DOHH2 (cell line): ENCODE measurements around the gene ROR1.

ENCODE experiments used
- H3F3A ChIP-seq: fragments of 200-600 bp; sonication (generic), shearing (Covaris generic); 2 replicates; pipeline ENCODE4 v1.6.0; 2016; ENCODE audit warnings: antibody characterized with exemption, mild to moderate bottlenecking; ENCODE audit not compliant: control insufficient read depth, insufficient read depth
- H3K27ac ChIP-seq: fragments of 200-600 bp; sonication (generic); 2 replicates; pipeline ENCODE4 v1.5.1; 2014; ENCODE audit warnings: low read depth, mild to moderate bottlenecking, low read length, moderate library complexity
- H3K27me3 ChIP-seq: fragments of 200-600 bp; sonication (generic); 2 replicates; pipeline ENCODE4 v1.6.1; 2014; ENCODE audit warnings: mild to moderate bottlenecking, low read length, mixed read lengths; ENCODE audit not compliant: control insufficient read depth
- H3K36me3 ChIP-seq: fragments of 200-600 bp; sonication (generic); 2 replicates; pipeline ENCODE4 v1.6.1; 2014; ENCODE audit warnings: mild to moderate bottlenecking, low read length, moderate library complexity, mixed read lengths; ENCODE audit not compliant: control insufficient read depth
- H3K4me1 ChIP-seq: fragments of 200-600 bp; sonication (generic); 2 replicates; pipeline ENCODE4 v1.6.1; 2014; ENCODE audit warnings: mild to moderate bottlenecking, low read length, mixed read lengths; ENCODE audit not compliant: control insufficient read depth
- H3K4me2 ChIP-seq: fragments of 200-600 bp; sonication (generic); 2 replicates; pipeline ENCODE4 v1.6.0; 2014; ENCODE audit warnings: mild to moderate bottlenecking, low read length, moderate library complexity
- H3K4me3 ChIP-seq: fragments of 200-600 bp; sonication (generic); 2 replicates; pipeline ENCODE4 v1.5.1; 2014; ENCODE audit warnings: mild to moderate bottlenecking, low read length, mixed read lengths
- H3K79me2 ChIP-seq: fragments of 200-600 bp; sonication (generic); 2 replicates; pipeline ENCODE4 v1.6.1; 2014; ENCODE audit warnings: mild to moderate bottlenecking, low read length, mixed read lengths; ENCODE audit not compliant: control insufficient read depth
- H3K9me2 ChIP-seq: fragments of 200-600 bp; sonication (generic); replicated peaks from 2 replicates; pipeline ENCODE4 v1.6.1; 2014; ENCODE audit warnings: mild to moderate bottlenecking, low read length, mixed read lengths; ENCODE audit not compliant: control insufficient read depth
- H3K9me3 ChIP-seq: fragments of 200-600 bp; sonication (generic); 2 replicates; pipeline ENCODE4 v1.6.1; 2014; ENCODE audit warnings: antibody characterized with exemption, low read length, mixed read lengths; ENCODE audit not compliant: control insufficient read depth, insufficient read depth
- H4K20me1 ChIP-seq: fragments of 200-600 bp; sonication (generic); 2 replicates; pipeline ENCODE4 v1.6.0; 2014; ENCODE audit warnings: low read depth, mild to moderate bottlenecking, antibody characterized with exemption, low read length, moderate library complexity; ENCODE audit not compliant: control insufficient read depth, insufficient read depth
- EZH2phosphoT487 ChIP-seq: fragments of 200-600 bp; sonication (generic); IDR thresholded peaks from 2 replicates; pipeline ENCODE4 v1.6.1; 2017; ENCODE audit warnings: borderline replicate concordance, mild to moderate bottlenecking, antibody characterized with exemption, low read length, moderate library complexity, mixed read lengths
- TF ChIP-seq, protein P1 (sequence below): fragments of 200-600 bp; sonication (generic); IDR thresholded peaks from one replicate; pipeline ENCODE4 v1.5.1; 2014; ENCODE audit warnings: antibody characterized with exemption, mild to moderate bottlenecking, low read depth, low read length; ENCODE audit not compliant: poor library complexity, severe bottlenecking

ROR1 gene

DNA sequence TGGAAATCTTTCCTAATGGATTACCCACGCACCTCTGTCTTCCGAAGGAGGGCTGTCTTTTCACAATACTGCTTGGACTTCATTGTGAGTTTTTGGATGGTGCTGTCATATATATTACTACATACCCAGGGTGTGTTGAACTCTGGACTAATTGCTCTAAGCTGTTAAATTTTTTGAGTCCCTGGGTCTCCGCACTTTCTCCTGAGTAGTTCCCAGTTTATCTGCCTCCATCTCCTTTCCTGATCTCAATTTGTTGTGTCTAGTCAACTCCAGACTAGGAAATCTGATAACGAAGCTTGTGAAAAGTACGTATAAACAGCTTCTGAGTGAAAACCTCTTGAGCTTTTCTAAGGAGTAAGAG lies 211.1 kb downstream of the ROR1 start:
- Histone ChIP-seq H4K20me1 (no peaks in the 10 kb centered on the region), H3K79me2 (no peaks in the 10 kb centered on the region), H3K9me2 (no peaks in the 10 kb centered on the region), H3K27ac (no peak overlapping the region), H3K4me2 (no peak overlapping the region), H3K27me3 (peaks cover 6% of the 10 kb centered on the region), H3K4me3 (no peak overlapping the region), H3F3A (no peaks in the 10 kb centered on the region), H3K9me3 (no peaks in the 10 kb centered on the region), H3K4me1 (no peaks in the 10 kb centered on the region), H3K36me3 (no peaks in the 10 kb centered on the region)
- TF ChIP-seq EZH2phosphoT487: no peak
- TF ChIP-seq, protein P1, sequence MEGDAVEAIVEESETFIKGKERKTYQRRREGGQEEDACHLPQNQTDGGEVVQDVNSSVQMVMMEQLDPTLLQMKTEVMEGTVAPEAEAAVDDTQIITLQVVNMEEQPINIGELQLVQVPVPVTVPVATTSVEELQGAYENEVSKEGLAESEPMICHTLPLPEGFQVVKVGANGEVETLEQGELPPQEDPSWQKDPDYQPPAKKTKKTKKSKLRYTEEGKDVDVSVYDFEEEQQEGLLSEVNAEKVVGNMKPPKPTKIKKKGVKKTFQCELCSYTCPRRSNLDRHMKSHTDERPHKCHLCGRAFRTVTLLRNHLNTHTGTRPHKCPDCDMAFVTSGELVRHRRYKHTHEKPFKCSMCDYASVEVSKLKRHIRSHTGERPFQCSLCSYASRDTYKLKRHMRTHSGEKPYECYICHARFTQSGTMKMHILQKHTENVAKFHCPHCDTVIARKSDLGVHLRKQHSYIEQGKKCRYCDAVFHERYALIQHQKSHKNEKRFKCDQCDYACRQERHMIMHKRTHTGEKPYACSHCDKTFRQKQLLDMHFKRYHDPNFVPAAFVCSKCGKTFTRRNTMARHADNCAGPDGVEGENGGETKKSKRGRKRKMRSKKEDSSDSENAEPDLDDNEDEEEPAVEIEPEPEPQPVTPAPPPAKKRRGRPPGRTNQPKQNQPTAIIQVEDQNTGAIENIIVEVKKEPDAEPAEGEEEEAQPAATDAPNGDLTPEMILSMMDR: no peak

DNA sequence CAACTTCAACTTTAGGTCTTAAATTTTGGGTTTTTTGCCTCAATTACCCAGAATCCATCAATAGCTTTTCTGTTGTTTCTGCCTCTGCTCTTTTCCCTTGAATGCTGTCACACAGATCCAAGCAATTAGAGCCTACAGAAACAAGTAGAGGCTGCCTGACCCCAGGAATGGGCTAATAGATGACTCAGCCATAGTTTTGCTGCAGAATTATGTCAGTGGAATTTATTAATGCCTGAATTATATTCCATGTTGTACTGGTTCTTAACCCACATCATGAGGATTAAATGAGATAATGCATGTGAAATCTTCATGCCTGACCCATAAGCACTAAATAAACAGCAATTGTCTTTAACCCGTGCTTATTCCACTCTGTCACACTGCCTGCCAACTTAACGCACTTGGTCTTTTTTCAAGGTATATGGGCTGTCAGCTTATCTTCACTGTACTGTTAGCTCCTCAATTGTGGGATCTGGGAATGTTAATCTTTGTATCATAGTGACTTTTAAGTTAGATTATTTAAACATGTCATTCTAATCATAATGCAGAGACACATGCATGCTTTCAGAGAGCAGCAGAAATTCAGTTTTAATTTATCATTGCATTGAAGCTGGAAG lies 213.3 kb downstream of the ROR1 start:
- no peaks in the 10 kb centered on the region for H3K4me1 ChIP-seq
- no peaks in the 10 kb centered on the region for H3K79me2 ChIP-seq
- H3K9me2 ChIP-seq: no peaks in the 10 kb centered on the region
- no peaks in the 10 kb centered on the region for H3F3A ChIP-seq
- no peak overlapping the region for H3K27ac ChIP-seq
- no peaks in the 10 kb centered on the region for H3K36me3 ChIP-seq
- no peaks in the 10 kb centered on the region for H3K9me3 ChIP-seq
- TF ChIP-seq, protein P1: no peak
- TF ChIP-seq EZH2phosphoT487: no peak
- no peak overlapping the region for H3K4me3 ChIP-seq
- H3K27me3 ChIP-seq: peaks cover 2% of the 10 kb centered on the region
- no peaks in the 10 kb centered on the region for H4K20me1 ChIP-seq
- H3K4me2 ChIP-seq: no peak overlapping the region

DNA sequence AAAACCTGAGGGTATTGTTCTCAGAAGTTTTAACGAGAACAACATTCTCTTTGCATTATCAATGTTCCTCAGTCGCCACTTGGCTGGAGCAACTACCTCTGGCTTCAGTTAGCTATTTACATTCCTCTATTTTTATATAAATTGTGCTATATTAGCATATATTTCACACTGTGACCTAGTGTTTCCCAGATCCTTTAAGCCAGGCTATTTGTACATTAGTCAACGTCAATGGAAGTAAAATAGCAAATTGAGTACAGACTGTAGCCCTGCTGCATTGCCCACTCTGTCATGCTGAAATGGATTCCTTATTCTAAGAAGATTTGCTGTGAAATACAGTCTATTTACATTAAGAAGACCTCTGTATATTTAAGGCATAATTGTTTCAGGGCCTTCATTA lies 213.8 kb downstream of the ROR1 start:
- Histone ChIP-seq H4K20me1 (no peaks in the 10 kb centered on the region), H3K4me3 (no peak overlapping the region), H3K27me3 (peaks cover 2% of the 10 kb centered on the region), H3K9me2 (no peaks in the 10 kb centered on the region), H3K79me2 (no peaks in the 10 kb centered on the region), H3K4me2 (no peak overlapping the region), H3K4me1 (no peaks in the 10 kb centered on the region), H3K9me3 (no peaks in the 10 kb centered on the region), H3F3A (no peaks in the 10 kb centered on the region), H3K27ac (no peak overlapping the region), H3K36me3 (no peaks in the 10 kb centered on the region)
- no peak for TF ChIP-seq EZH2phosphoT487
- TF ChIP-seq, protein P1: no peak
